Skeletal muscle tissue (tissue), 4 donors: ENCODE results near the gene TNIK. TPM values are rescaled to one million over a fixed set of nuclear protein-coding genes. Genes with fewer than 3 reads are reported as not detected.
"Not testable (repeated sequence)": the region's sequence is repeated elsewhere in the genome, so short reads cannot be mapped to it uniquely, and the experiment has no call there.

Source experiments
- H3K27ac ChIP-seq: one replicate; pipeline ENCODE4 v1.7.0; 2013; ENCODE audit warnings: mild to moderate bottlenecking, low read depth, low read length, inconsistent platforms
- H3K27me3 ChIP-seq, 3 donors: one replicate each; pipeline ENCODE4 v1.7.0; 2013; ENCODE audit warnings: low read length in 3 of 3; ENCODE audit not compliant: control insufficient read depth in 3 of 3, insufficient read depth in 3 of 3
- H3K36me3 ChIP-seq, 3 donors: one replicate each; pipeline ENCODE4 v1.7.0; 2013; ENCODE audit warnings: low read length in 3 of 3; ENCODE audit not compliant: control insufficient read depth in 3 of 3, insufficient read depth in 3 of 3
- H3K4me1 ChIP-seq, 3 donors: one replicate each; pipeline ENCODE4 v1.7.0; 2013; ENCODE audit warnings: low read length in 3 of 3, mild to moderate bottlenecking in 3 of 3; ENCODE audit not compliant: control insufficient read depth in 3 of 3, insufficient read depth in 3 of 3
- H3K4me3 ChIP-seq, 3 donors: one replicate each; pipeline ENCODE4 v1.7.0; 2013; ENCODE audit warnings: low read length in 3 of 3
- H3K9ac ChIP-seq, 3 donors: one replicate each; pipeline ENCODE4 v1.7.0; 2013; ENCODE audit warnings: low read length in 3 of 3, mild to moderate bottlenecking in 3 of 3, moderate library complexity in 2 of 3, low read depth in 1 of 3
- H3K9me3 ChIP-seq, 3 donors: one replicate each; pipeline ENCODE4 v1.7.0; 2013; ENCODE audit warnings: low read length in 3 of 3; ENCODE audit not compliant: control insufficient read depth in 3 of 3
- total RNA-seq: library from RNA; depleted of rRNA; stranded (reverse); fragments of >200 nt; gene quantifications from one replicate; pipeline ENCODE4 v1.2.3, GENCODE V29; 2014
- donor health status: Osteomylitis.

TNIK gene
- total RNA-seq, 1 donor from 2014 or later, result 31.3 TPM

GRCh38 chr3:171305823-171306222 lies 154.4 kb downstream of the TNIK start:
- not testable (repeated sequence) for H3K27me3 ChIP-seq, H3K9me3 ChIP-seq, H3K4me3 ChIP-seq, H3K36me3 ChIP-seq, H3K9ac ChIP-seq
- H3K27ac ChIP-seq, result peak overlapping the region; percentile 80
- H3K4me1 ChIP-seq, result peaks cover 14 to 24% (median 18%) of the 10 kb centered on the region in 3 donors

- H3K27ac ChIP-seq, result not testable (repeated sequence)
Observed at GRCh38 chr3:171304498-171304897, 155.7 kb downstream of the TNIK start.

GRCh38 chr3:171304017-171304416 lies 156.2 kb downstream of the TNIK start:
- not testable (repeated sequence) for H3K4me3 ChIP-seq, H3K36me3 ChIP-seq, H3K27me3 ChIP-seq, H3K9me3 ChIP-seq, H3K9ac ChIP-seq, H3K27ac ChIP-seq
- H3K4me1 ChIP-seq, result peaks cover 14 to 24% (median 18%) of the 10 kb centered on the region in 3 donors

More at GRCh38 chr3:171304498-171304897, 155.7 kb downstream of the TNIK start:
- not testable (repeated sequence) for H3K4me3 ChIP-seq, H3K27me3 ChIP-seq, H3K9ac ChIP-seq, H3K36me3 ChIP-seq, H3K9me3 ChIP-seq
- peaks cover 14 to 24% (median 18%) of the 10 kb centered on the region in 3 donors for H3K4me1 ChIP-seq

DNA sequence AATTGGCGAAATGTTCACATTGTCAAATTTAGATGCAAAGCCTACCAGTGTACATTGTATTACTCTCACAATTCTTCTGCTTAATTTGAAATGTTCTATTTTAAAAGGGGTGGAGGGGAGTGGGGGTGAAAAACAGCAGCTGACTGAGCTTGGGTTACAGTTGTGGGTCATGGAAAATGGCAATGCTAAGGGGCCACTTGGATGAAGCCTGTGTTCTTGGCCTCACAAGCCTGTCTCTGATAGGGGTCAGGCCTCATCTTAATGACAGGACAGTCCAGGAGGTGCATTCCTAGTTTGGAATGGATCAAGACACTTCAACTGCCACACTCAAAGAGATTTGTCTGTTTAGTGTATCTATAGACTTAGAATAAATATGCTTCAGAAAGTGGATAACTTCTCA lies 158.2 kb downstream of the TNIK start:
- Histone ChIP-seq H3K27me3 (no peaks in the 10 kb centered on the region), H3K9ac (no peak overlapping the region), H3K27ac (peak overlapping the region; percentile 43), H3K4me1 (peaks cover 24 to 34% (median 25%) of the 10 kb centered on the region in 3 donors), H3K9me3 (no peaks in the 10 kb centered on the region), H3K4me3 (no peak overlapping the region), H3K36me3 (no peaks in the 10 kb centered on the region)

DNA sequence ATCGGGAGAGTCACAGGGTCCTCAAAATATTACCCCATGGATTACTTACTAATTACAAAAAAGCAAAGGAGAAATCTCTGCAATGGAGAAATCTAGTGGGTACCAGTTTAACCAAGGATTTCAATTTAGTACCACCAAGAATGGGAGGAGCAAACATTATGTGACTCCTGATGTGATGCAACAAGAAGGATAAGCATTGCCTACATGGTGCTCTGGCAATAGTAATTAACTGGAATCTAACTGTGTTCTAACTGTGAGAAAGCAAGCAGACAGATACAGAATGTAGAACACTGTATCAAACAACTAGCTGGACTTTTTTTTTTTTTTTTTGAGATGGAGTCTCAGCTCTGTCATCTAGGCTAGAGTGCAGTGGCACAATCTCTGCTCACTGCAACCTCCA lies 159.2 kb downstream of the TNIK start:
- H3K4me1 ChIP-seq, result peaks cover 23 to 37% (median 26%) of the 10 kb centered on the region in 3 donors
- no peak overlapping the region for H3K27ac ChIP-seq
- no peak overlapping the region for H3K9ac ChIP-seq
- H3K9me3 ChIP-seq, result no peaks in the 10 kb centered on the region
- no peaks in the 10 kb centered on the region for H3K27me3 ChIP-seq
- no peaks in the 10 kb centered on the region for H3K36me3 ChIP-seq
- H3K4me3 ChIP-seq, result no peak overlapping the region

- peaks cover 33 to 42% (median 33%) of the 10 kb centered on the region in 3 donors for H3K4me1 ChIP-seq
- no peaks in the 10 kb centered on the region for H3K27me3 ChIP-seq
- H3K27ac ChIP-seq, result peak overlapping the region; percentile 1
- H3K36me3 ChIP-seq, result no peaks in the 10 kb centered on the region
- H3K4me3 ChIP-seq, result no peak overlapping the region
- H3K9ac ChIP-seq, result peak overlapping the region in 1 of 3 donors; percentile 17
- H3K9me3 ChIP-seq, result no peaks in the 10 kb centered on the region
Observed at GRCh38 chr3:171297951-171298350, 162.3 kb downstream of the TNIK start.

DNA sequence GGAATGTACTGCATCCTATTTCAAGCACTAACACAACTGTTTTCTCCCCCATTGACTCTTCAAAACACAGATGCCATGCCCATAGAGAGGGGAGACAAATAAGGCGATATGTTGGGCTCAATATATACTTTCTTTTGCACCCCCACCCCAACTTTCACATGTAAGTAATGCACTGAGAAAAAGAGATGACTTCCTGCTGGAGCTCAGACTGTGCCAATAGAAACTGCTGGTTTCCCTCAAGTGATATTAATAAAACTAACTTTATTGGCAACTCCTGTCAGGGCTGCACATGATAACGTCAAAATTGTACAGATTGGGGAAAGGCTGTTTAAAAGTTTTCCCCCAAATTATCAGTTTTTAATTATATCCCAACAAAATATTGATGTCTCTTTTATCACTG lies 163.0 kb downstream of the TNIK start:
- Histone ChIP-seq H3K4me1 (peaks cover 29 to 40% (median 31%) of the 10 kb centered on the region in 3 donors), H3K4me3 (peak overlapping the region in 1 of 3 donors; percentile 3), H3K27ac (peak overlapping the region; percentile 81)

GRCh38 chr3:171295484-171296373 lies 164.5 kb downstream of the TNIK start:
- Histone ChIP-seq H3K9ac (peak overlapping the region; percentile 11 to 60 (median 40)), H3K27ac (peak overlapping the region; percentile 81), H3K4me3 (peak overlapping the region in 1 of 3 donors; percentile 32), H3K27me3 (no peaks in the 10 kb centered on the region), H3K36me3 (no peaks in the 10 kb centered on the region), H3K4me1 (peaks cover 23 to 30% (median 24%) of the 10 kb centered on the region in 3 donors), H3K9me3 (no peaks in the 10 kb centered on the region)

More for the DNA sequence above, 163.0 kb downstream of the TNIK start:
- Histone ChIP-seq H3K9me3 (no peaks in the 10 kb centered on the region), H3K9ac (peak overlapping the region in 2 of 3 donors; percentile 22 to 34), H3K27me3 (no peaks in the 10 kb centered on the region), H3K36me3 (no peaks in the 10 kb centered on the region)

GRCh38 chr3:171293142-171293782 lies 166.9 kb downstream of the TNIK start:
- Histone ChIP-seq H3K4me1 (peaks cover 26 to 31% (median 28%) of the 10 kb centered on the region in 3 donors), H3K9ac (no peak overlapping the region), H3K4me3 (no peak overlapping the region), H3K27me3 (no peaks in the 10 kb centered on the region), H3K27ac (no peak overlapping the region), H3K9me3 (no peaks in the 10 kb centered on the region), H3K36me3 (no peaks in the 10 kb centered on the region)

DNA sequence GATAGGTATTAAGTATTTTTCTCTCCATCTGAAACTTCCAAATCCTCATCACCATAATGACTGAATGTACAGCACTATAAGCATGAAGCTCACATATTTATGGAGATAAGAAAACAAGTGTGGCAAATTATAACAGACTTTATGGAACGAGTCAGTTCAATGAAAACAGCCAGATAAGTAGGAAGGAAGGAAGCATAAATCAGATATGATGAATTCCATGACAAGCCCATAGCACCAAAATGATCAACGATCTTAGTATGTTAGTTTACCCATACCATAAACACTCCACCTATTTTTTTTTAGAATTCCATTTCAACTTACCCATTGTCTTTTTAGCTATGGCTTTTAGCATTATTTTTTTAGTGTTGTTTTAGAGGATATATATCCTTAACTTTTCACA lies 169.5 kb downstream of the TNIK start:
- Histone ChIP-seq H3K27ac (no peak overlapping the region), H3K27me3 (no peaks in the 10 kb centered on the region), H3K4me1 (peaks cover 12 to 20% (median 16%) of the 10 kb centered on the region in 3 donors), H3K9me3 (no peaks in the 10 kb centered on the region), H3K9ac (no peak overlapping the region), H3K4me3 (no peak overlapping the region), H3K36me3 (no peaks in the 10 kb centered on the region)
